K562 (cell line): ENCODE results near the gene UBE2D3. TPM values are rescaled to one million over a fixed set of nuclear protein-coding genes. Genes with fewer than 3 reads are reported as not detected.

Experiments
- ARNT ChIP-seq, 2 experiments: fragments of 450-650 bp; IDR thresholded peaks; 2 replicates each; pipeline ENCODE4 v1.6.1; 2016; ENCODE audit warnings: mild to moderate bottlenecking in 1 of 2
- BRD9 ChIP-seq: fragments of 450-650 bp; IDR thresholded peaks from 2 replicates; pipeline ENCODE4 v1.6.1; 2018; ENCODE audit warnings: low read depth; ENCODE audit not compliant: partially characterized antibody
- NCOA1 ChIP-seq: fragments of 450-650 bp; IDR thresholded peaks from 2 replicates; pipeline ENCODE4 v1.6.1; 2016; ENCODE audit warnings: low read depth
- PHB2 ChIP-seq: fragments of 450-650 bp; IDR thresholded peaks from 2 replicates; pipeline ENCODE4 v1.6.1; 2017; ENCODE audit warnings: low read depth
- SUPT5H ChIP-seq: fragments of 450-650 bp; IDR thresholded peaks from 2 replicates; pipeline ENCODE4 v1.6.1; 2016
- ZNF431 ChIP-seq: sonication (generic); formaldehyde crosslinking; IDR thresholded peaks from 2 replicates; pipeline ENCODE4 v1.8.0; 2022; ENCODE audit warnings: mild to moderate bottlenecking, missing genetic modification reagents
- polyA plus RNA-seq, 8 experiments: library from polyadenylated mRNA; depleted of rRNA in 4 of 8; stranded (reverse) in 5 of 8; unstranded in 3 of 8; fragments of >200 nt; fragmentation: Nextera tagmentation in 2 of 8; fragmentation: Illumina TruSeq in 1 of 8; extraction: Ambion mirVana in 2 of 8; extraction: Trizol in 1 of 8; gene quantifications; 2 replicates each; pipeline versions ENCODE4 v1.2.1 to v1.2.3, GENCODE V29; 2011 to 2014; ENCODE audit warnings: inconsistent platforms in 1 of 8, missing spikeins in 1 of 8
- total RNA-seq, 7 experiments: library from RNA; depleted of rRNA in 6 of 7; stranded (reverse); fragments of >200 nt in 6 of 7; fragmentation: Illumina TruSeq in 2 of 7; extraction: Trizol in 2 of 7; gene quantifications; 2 replicates each; pipeline versions ENCODE4 v1.2.1 to v1.2.3, GENCODE V29; 2011 to 2021; ENCODE audit warnings: low replicate concordance in 1 of 7
- TF ChIP-seq, protein P1 (sequence below): sonication (generic); formaldehyde crosslinking; IDR thresholded peaks from 2 replicates; pipeline ENCODE4 v1.8.1; 2022; ENCODE audit warnings: missing genetic modification reagents
- TF ChIP-seq, protein P2 (sequence below): sonication (generic); formaldehyde crosslinking; IDR thresholded peaks from 2 replicates; pipeline ENCODE4 v1.8.1; 2023; ENCODE audit warnings: mild to moderate bottlenecking, missing genetic modification reagents
- TF ChIP-seq, protein P3 (sequence below): fragments of 450-650 bp; IDR thresholded peaks from 2 replicates; pipeline ENCODE4 v1.6.1; 2018; ENCODE audit warnings: mild to moderate bottlenecking, low read depth; ENCODE audit not compliant: partially characterized antibody

Gene UBE2D3
- total and polyA plus RNA-seq, 9 of the 15 experiments (the other 6 are each of a cell fraction or from before 2014, with no cell fraction given) = 191 to 618 (median 292) TPM

DNA sequence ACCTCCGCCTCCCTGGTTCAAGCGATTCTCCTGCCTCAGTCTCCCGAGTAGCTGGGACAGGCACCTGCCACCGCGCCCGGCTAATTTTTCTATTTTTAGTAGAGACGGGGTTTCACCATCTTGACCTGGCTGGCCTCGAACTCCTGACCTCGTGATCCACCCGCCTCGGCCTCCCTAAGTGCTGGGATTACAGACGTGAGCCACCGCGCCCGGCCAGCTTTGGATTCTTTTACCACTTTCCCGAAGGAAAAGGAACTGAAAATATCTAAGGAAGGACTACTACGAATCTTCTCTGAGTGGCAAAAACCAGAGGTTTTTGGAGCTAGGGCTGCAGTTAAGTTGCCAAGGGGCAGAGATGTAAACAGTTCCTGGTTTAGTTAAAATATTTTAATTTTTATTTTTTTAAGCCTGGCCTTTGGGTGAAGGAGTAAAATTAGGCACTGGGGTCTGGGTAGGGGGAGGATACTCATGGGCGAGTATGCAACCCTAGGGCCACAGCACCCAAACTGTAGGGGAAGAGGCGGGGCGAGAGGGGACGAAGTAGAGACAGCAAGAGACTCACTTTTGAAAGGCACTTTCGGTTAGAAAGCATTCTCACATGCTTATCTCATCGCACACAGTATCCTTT, 40.9 kb upstream of the UBE2D3 start (continued):
- TF ChIP-seq, protein P1, sequence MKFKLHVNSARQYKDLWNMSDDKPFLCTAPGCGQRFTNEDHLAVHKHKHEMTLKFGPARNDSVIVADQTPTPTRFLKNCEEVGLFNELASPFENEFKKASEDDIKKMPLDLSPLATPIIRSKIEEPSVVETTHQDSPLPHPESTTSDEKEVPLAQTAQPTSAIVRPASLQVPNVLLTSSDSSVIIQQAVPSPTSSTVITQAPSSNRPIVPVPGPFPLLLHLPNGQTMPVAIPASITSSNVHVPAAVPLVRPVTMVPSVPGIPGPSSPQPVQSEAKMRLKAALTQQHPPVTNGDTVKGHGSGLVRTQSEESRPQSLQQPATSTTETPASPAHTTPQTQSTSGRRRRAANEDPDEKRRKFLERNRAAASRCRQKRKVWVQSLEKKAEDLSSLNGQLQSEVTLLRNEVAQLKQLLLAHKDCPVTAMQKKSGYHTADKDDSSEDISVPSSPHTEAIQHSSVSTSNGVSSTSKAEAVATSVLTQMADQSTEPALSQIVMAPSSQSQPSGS = no peak
- TF ChIP-seq, protein P2, sequence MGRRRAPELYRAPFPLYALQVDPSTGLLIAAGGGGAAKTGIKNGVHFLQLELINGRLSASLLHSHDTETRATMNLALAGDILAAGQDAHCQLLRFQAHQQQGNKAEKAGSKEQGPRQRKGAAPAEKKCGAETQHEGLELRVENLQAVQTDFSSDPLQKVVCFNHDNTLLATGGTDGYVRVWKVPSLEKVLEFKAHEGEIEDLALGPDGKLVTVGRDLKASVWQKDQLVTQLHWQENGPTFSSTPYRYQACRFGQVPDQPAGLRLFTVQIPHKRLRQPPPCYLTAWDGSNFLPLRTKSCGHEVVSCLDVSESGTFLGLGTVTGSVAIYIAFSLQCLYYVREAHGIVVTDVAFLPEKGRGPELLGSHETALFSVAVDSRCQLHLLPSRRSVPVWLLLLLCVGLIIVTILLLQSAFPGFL = no peak
- TF ChIP-seq PHB2 (no peak), NCOA1 (0 out of 2 replicates have a peak, but pooled peaks have one; percentile 10), ARNT (IDR thresholded peaks at IDR 0.05) (peak; percentile 28 to 60; a peak in 2 of 4 replicates), BRD9 (peak; percentile 49), SUPT5H (no peak; the same call in 1 of the 2 replicates), ZNF431 (CRISPR knock-in tag) (no peak)
- TF ChIP-seq, protein P3, sequence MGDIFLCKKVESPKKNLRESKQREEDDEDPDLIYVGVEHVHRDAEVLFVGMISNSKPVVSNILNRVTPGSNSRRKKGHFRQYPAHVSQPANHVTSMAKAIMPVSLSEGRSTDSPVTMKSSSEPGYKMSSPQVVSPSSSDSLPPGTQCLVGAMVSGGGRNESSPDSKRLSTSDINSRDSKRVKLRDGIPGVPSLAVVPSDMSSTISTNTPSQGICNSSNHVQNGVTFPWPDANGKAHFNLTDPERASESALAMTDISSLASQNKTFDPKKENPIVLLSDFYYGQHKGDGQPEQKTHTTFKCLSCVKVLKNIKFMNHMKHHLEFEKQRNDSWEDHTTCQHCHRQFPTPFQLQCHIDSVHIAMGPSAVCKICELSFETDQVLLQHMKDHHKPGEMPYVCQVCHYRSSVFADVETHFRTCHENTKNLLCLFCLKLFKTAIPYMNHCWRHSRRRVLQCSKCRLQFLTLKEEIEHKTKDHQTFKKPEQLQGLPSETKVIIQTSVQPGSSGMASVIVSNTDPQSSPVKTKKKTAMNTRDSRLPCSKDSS = no peak
